ENCODE data around the gene GMPR2.
A peak's percentile ranks its signal among the peaks of the same experiment; 100 is the strongest.
"Not testable (repeated sequence)": the region's sequence is repeated elsewhere in the genome, so short reads cannot be mapped to it uniquely, and the experiment has no call there.

Gene GMPR2

GRCh38 chr14:24241829-24242443 is 9.2 kb downstream of the GMPR2 start:
- H3K4me1 ChIP-seq (ENCODE audit: control insufficient read depth, insufficient read depth, low read length), result peaks cover 10% of the 10 kb centered on the region
- H3K36me3 ChIP-seq (ENCODE audit: control insufficient read depth, insufficient read depth, low read length), result peaks cover 42% of the 10 kb centered on the region
- H3K27me3 ChIP-seq (ENCODE audit: control insufficient read depth, insufficient read depth, low read length), result no peaks in the 10 kb centered on the region
- no peaks in the 10 kb centered on the region for H3K9me3 ChIP-seq (ENCODE audit: control insufficient read depth, insufficient read depth, low read depth, low read length)
- peak overlapping the region; percentile 95 for H3K27ac ChIP-seq (ENCODE audit: low read depth, low read length)
- peak overlapping the region; percentile 80 for H3K9ac ChIP-seq (ENCODE audit: low read length)
- peak overlapping the region; percentile 92 for H3K4me3 ChIP-seq (ENCODE audit: low read depth, low read length)

DNA sequence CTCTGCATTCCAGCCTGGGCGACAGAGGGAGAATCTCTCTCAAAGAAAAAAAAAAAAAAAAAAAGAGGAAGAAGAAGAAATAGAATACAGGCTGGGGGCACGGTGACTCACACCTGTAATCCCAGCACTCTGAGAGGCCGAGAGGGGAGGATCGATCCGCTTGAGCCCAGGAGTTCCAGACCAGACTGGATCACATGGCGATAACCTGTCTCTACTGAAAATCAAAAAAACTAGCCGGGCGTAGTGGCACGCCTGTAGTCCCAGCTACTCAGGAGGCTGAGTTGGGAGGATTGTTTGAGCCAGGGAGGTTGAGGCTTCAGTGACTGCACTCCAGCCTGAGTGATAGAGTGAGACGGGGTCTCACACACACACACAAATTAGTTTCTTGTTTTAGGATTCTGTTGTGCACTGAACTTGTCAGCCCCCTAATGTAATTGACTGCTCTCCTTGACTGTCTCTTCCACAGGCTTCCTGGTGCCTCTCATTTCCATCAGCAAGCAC is 10.7 kb downstream of the GMPR2 start:
- Histone ChIP-seq H3K9me3 (ENCODE audit: control insufficient read depth, insufficient read depth, low read depth, low read length) (no peaks in the 10 kb centered on the region), H3K4me3 (ENCODE audit: low read depth, low read length) (peak overlapping the region; percentile 92), H3K27me3 (ENCODE audit: control insufficient read depth, insufficient read depth, low read length) (no peaks in the 10 kb centered on the region), H3K36me3 (ENCODE audit: control insufficient read depth, insufficient read depth, low read length) (peaks cover 28% of the 10 kb centered on the region), H3K4me1 (ENCODE audit: control insufficient read depth, insufficient read depth, low read length) (peaks cover 10% of the 10 kb centered on the region), H3K9ac (ENCODE audit: low read length) (peak overlapping the region; percentile 80), H3K27ac (ENCODE audit: low read depth, low read length) (peak overlapping the region; percentile 95; the same call in 1 of the 2 replicates)

- H3K4me3 ChIP-seq (ENCODE audit: low read depth, low read length); H3K27me3 ChIP-seq (ENCODE audit: control insufficient read depth, insufficient read depth, low read length); H3K36me3 ChIP-seq (ENCODE audit: control insufficient read depth, insufficient read depth, low read length); H3K9me3 ChIP-seq (ENCODE audit: control insufficient read depth, insufficient read depth, low read depth, low read length); H3K9ac ChIP-seq (ENCODE audit: low read length); H3K27ac ChIP-seq (ENCODE audit: low read depth, low read length); H3K4me1 ChIP-seq (ENCODE audit: control insufficient read depth, insufficient read depth, low read length): not testable (repeated sequence)
These were observed 12.6 kb downstream of the GMPR2 start for GRCh38 chr14:24245350-24245749.

GRCh38 chr14:24246765-24247212 is 14.1 kb downstream of the GMPR2 start:
- H3K36me3 ChIP-seq (ENCODE audit: control insufficient read depth, insufficient read depth, low read length), result no peaks in the 10 kb centered on the region
- H3K4me3 ChIP-seq (ENCODE audit: low read depth, low read length), result no peak overlapping the region
- peaks cover 6% of the 10 kb centered on the region; the same call in 1 of the 2 replicates for H3K4me1 ChIP-seq (ENCODE audit: control insufficient read depth, insufficient read depth, low read length)
- no peaks in the 10 kb centered on the region for H3K27me3 ChIP-seq (ENCODE audit: control insufficient read depth, insufficient read depth, low read length)
- no peak overlapping the region for H3K27ac ChIP-seq (ENCODE audit: low read depth, low read length)
- H3K9ac ChIP-seq (ENCODE audit: low read length), result no peak overlapping the region
- H3K9me3 ChIP-seq (ENCODE audit: control insufficient read depth, insufficient read depth, low read depth, low read length), result no peaks in the 10 kb centered on the region

GRCh38 chr14:24247422-24247821 is 14.7 kb downstream of the GMPR2 start:
- H3K27me3 ChIP-seq (ENCODE audit: control insufficient read depth, insufficient read depth, low read length), result no peaks in the 10 kb centered on the region
- no peak overlapping the region for H3K9ac ChIP-seq (ENCODE audit: low read length)
- no peak overlapping the region for H3K4me3 ChIP-seq (ENCODE audit: low read depth, low read length)
- no peak overlapping the region for H3K27ac ChIP-seq (ENCODE audit: low read depth, low read length)
- peaks cover 6% of the 10 kb centered on the region; the same call in 1 of the 2 replicates for H3K4me1 ChIP-seq (ENCODE audit: control insufficient read depth, insufficient read depth, low read length)
- H3K36me3 ChIP-seq (ENCODE audit: control insufficient read depth, insufficient read depth, low read length), result no peaks in the 10 kb centered on the region
- H3K9me3 ChIP-seq (ENCODE audit: control insufficient read depth, insufficient read depth, low read depth, low read length), result no peaks in the 10 kb centered on the region

DNA sequence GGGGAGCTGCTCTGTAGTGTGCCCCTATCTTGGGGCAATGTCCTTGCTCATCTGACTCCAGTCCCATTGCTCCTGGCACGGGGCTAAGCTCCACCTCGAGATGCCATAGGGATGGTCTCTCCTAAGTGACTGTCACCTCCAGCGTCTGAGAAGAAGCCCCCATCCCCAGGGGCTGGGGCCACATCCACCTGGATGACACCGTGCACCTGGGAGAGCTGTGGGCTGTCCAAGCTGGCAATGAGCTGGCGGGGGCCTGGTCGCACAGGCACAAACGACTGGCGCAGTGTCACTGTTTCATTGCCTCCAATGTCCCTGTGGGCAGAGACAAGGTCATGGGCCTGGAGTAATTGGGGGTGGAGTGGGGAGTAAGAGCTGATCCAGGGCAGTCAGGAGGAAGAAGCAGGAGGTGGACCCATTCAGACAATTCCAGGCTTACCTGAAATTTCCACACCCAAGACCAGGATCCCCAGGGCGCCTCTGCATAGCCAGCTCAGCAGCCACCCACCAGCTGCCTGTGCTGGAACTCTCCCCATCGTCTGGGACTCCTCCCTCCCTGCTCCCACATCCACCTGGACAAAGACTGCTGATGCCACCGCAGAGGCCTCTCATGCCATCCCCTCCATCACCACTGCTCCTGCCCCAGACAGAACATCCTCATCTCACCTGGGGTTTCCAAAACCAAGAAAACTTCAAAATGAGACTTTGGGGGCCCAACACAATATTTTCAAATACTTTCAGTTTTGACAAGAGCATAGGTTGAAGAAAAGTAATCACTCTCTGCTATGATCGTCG is 16.7 kb downstream of the GMPR2 start:
- Histone ChIP-seq H3K27me3 (ENCODE audit: control insufficient read depth, insufficient read depth, low read length) (no peaks in the 10 kb centered on the region), H3K27ac (ENCODE audit: low read depth, low read length) (no peak overlapping the region), H3K4me3 (ENCODE audit: low read depth, low read length) (no peak overlapping the region), H3K9me3 (ENCODE audit: control insufficient read depth, insufficient read depth, low read depth, low read length) (no peaks in the 10 kb centered on the region), H3K9ac (ENCODE audit: low read length) (no peak overlapping the region), H3K36me3 (ENCODE audit: control insufficient read depth, insufficient read depth, low read length) (no peaks in the 10 kb centered on the region), H3K4me1 (ENCODE audit: control insufficient read depth, insufficient read depth, low read length) (no peaks in the 10 kb centered on the region)

DNA sequence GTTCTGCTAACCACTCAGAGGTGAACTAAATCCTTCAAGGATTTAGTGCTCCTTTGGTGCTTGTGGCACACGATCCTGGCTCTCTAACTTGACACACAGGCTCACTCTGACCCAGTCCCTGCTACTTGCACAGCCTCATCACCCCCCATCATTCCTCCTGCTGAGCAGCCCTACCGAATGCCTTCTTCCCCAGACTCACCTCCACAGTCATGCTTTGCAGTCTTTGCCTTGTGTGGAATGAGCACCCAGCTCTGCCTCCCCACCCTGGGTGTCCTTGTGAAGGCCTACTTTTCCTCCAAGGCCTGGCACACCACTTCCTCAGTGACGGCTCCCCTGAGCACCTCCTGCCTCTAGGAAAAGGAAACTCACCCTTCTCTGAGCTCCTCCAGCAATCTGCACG is 17.6 kb downstream of the GMPR2 start:
- Histone ChIP-seq H3K4me3 (ENCODE audit: low read depth, low read length) (no peak overlapping the region), H3K36me3 (ENCODE audit: control insufficient read depth, insufficient read depth, low read length) (peaks cover 5% of the 10 kb centered on the region; the same call in 1 of the 2 replicates), H3K27me3 (ENCODE audit: control insufficient read depth, insufficient read depth, low read length) (no peaks in the 10 kb centered on the region), H3K4me1 (ENCODE audit: control insufficient read depth, insufficient read depth, low read length) (no peaks in the 10 kb centered on the region), H3K9ac (ENCODE audit: low read length) (no peak overlapping the region), H3K9me3 (ENCODE audit: control insufficient read depth, insufficient read depth, low read depth, low read length) (no peaks in the 10 kb centered on the region), H3K27ac (ENCODE audit: low read depth, low read length) (no peak overlapping the region)

DNA sequence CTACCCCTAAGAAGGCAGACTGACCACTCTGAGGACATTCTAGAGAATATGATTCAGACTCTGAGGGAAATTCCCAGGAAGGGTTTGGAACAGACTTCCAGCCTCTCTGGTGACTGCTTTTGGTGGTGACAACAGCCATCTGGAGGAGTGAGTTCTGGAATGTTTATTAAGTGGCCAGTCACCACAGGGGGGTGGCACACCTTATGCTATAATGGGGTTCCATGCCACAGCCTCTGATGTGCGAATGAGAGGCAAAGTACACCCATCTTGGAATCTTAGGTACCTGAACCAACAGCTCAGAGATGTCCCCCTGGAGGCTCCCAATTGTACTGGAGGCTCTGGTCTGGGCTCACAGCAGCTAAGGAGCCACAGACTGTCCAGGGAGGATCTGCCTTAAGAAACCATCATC is 19.2 kb downstream of the GMPR2 start:
- H3K36me3 ChIP-seq (ENCODE audit: control insufficient read depth, insufficient read depth, low read length), result peaks cover 5% of the 10 kb centered on the region; the same call in 1 of the 2 replicates
- H3K27me3 ChIP-seq (ENCODE audit: control insufficient read depth, insufficient read depth, low read length), result no peaks in the 10 kb centered on the region
- H3K4me3 ChIP-seq (ENCODE audit: low read depth, low read length), result no peak overlapping the region
- no peak overlapping the region for H3K9ac ChIP-seq (ENCODE audit: low read length)
- no peaks in the 10 kb centered on the region for H3K4me1 ChIP-seq (ENCODE audit: control insufficient read depth, insufficient read depth, low read length)
- no peak overlapping the region for H3K27ac ChIP-seq (ENCODE audit: low read depth, low read length)
- H3K9me3 ChIP-seq (ENCODE audit: control insufficient read depth, insufficient read depth, low read depth, low read length), result no peaks in the 10 kb centered on the region

GRCh38 chr14:24252289-24253124 is 19.8 kb downstream of the GMPR2 start:
- Histone ChIP-seq H3K36me3 (ENCODE audit: control insufficient read depth, insufficient read depth, low read length) (peaks cover 5% of the 10 kb centered on the region; the same call in 1 of the 2 replicates), H3K4me1 (ENCODE audit: control insufficient read depth, insufficient read depth, low read length) (no peaks in the 10 kb centered on the region), H3K27ac (ENCODE audit: low read depth, low read length) (no peak overlapping the region), H3K4me3 (ENCODE audit: low read depth, low read length) (no peak overlapping the region), H3K9me3 (ENCODE audit: control insufficient read depth, insufficient read depth, low read depth, low read length) (no peaks in the 10 kb centered on the region), H3K9ac (ENCODE audit: low read length) (no peak overlapping the region), H3K27me3 (ENCODE audit: control insufficient read depth, insufficient read depth, low read length) (no peaks in the 10 kb centered on the region)

DNA sequence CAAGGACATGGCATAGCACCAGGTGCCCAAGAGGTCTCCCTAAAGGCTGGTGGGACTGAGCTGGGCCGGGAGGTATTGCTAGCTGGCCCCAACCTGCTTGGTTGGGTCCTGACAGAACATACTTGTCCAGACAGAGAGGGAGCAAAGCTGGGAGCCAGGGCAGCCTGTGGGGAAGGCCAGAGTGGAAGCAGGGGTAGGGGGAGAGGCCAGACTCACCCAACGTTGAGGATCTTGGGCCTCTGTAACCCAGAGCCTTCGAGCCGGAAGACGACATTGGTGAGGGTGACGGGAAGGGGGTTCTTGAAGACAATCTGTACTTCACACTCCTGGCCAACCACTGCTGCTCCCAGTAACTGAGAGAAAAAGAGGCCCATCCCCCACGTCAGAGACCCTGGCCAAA is 21.2 kb downstream of the GMPR2 start:
- H3K27ac ChIP-seq (ENCODE audit: low read depth, low read length), result no peak overlapping the region
- H3K27me3 ChIP-seq (ENCODE audit: control insufficient read depth, insufficient read depth, low read length), result no peaks in the 10 kb centered on the region
- H3K36me3 ChIP-seq (ENCODE audit: control insufficient read depth, insufficient read depth, low read length), result peaks cover 5% of the 10 kb centered on the region; the same call in 1 of the 2 replicates
- H3K4me3 ChIP-seq (ENCODE audit: low read depth, low read length), result no peak overlapping the region
- no peaks in the 10 kb centered on the region for H3K9me3 ChIP-seq (ENCODE audit: control insufficient read depth, insufficient read depth, low read depth, low read length)
- no peak overlapping the region for H3K9ac ChIP-seq (ENCODE audit: low read length)
- H3K4me1 ChIP-seq (ENCODE audit: control insufficient read depth, insufficient read depth, low read length), result peaks cover 4% of the 10 kb centered on the region; the same call in 1 of the 2 replicates

Data from HUES6 (cell line).